GM19351 (cell line): Measurements from ENCODE around the gene TMIGD2.

ENCODE experiments used
- ATAC-seq: cut with Tn5 transposase; IDR thresholded peaks from one replicate; pipeline ENCODE4 v1.9.1; 2021; ENCODE audit warnings: mild to moderate bottlenecking, moderate library complexity; ENCODE audit not compliant: unreplicated experiment

Gene TMIGD2

DNA sequence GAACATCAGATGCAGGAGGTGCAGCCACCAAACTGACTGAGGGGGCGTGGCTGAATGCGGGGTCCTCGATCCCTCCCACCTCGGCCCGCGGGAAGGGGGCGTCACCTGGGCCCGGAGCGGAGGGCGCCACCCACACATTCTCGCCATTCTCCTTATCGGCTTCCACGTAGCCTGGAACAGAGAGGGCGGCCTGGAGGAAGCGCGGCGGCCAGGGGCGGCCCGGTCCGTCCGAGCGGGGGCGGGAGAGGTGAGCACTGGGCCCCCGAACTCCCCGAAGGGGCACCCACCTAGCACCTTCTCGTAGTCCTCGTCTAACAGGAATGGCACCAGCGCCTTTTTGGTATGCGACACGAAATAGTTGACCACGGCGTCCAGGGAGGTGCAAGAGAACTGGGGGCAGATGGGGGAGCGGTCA lies 24.7 kb upstream of the TMIGD2 start:
- ATAC-seq, result no peak

DNA sequence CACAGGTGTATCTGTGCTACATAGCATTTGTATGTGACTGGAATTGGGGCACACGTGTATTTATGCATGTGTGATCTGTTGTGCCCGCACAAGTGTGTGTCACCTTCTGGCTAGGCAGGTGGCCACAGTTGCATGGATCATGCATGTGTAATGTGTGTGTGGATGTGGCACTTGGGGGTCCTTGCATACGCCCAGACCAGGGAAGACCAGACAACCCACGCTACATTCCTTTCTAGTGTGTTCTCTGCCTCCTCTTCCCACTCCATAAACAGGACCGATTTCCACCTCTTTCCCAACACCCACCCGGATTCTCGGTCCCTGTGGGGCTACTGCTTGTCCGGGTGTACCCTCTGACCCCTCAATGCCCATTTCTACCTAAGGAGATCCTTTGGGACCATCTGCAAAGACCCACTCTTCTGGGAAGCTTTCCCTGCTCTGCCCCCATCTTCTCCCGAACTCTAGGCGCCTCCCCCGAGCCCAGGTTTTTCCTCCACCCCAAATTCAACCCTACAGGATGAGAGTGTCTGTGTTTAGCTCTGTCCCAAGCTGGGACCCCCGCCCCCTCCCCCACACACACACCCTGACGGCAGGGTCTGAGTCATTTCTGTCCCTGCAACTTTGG lies 24.1 kb upstream of the TMIGD2 start:
- no peak for ATAC-seq

DNA sequence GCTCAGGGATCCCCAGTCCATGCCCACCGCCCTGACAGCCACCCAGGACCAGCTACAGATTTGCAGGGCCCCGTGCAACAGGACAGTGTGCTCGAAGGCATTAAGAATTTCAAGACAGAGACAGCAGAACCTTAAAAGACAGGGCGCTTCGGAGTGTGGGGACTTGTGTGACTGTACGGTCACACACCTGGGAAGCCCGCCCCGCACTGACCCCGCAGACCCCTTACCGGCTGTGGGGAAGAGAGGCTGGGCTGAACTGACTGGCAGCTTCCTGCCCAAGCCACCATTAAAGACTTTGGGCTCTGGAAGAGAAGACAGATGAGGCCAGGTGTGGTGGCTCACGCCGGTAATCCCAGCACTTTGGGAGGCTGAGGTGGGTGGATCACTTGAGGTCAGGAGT lies 22.0 kb upstream of the TMIGD2 start:
- no peak for ATAC-seq

DNA sequence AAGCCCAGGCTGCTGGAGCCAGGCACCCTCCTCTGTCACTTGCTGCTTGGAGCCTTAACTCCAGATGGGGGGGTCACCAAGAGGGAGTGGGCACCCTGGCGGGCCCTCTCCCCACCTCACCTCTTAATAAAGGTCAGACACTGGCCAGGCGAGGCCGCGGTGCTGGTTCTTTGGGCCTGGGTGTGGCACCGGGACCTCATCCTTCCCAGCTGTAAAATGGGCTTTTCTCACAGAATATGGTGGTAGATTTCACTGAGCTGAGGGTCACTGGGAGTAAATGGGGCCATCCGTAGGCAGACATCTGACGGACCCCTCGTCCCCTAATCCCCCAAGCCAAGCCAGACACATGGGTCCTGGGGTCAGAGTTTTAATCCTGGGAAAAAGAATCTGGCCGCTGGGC lies 21.5 kb upstream of the TMIGD2 start:
- ATAC-seq, result no peak

DNA sequence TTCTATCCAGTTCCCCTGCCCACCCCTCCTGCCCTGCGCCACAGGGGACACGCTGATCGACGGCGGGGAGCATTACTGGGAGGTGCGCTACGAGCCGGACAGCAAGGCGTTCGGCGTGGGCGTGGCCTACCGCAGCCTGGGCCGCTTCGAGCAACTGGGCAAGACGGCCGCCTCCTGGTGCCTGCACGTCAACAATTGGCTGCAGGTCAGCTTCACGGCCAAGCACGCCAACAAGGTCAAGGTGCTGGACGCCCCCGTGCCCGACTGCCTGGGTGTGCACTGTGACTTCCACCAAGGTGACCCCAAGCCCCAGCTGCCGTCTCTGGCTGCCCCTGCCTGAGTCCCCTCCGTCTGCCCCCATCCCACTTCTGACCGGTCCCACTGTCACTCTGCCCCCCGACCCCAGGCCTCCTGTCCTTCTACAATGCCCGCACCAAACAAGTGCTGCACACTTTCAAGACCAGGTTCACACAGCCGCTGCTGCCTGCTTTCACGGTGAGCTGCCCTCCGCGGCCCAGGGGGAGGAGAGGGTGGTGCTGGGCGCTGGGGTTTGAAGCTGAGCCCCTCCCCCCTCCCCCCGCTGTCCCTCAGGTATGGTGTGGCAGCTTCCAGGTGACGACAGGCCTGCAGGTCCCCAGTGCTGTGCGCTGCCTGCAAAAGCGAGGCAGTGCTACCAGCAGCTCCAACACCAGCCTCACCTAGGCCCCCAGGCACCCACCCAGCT lies 20.9 kb upstream of the TMIGD2 start:
- no peak for ATAC-seq

DNA sequence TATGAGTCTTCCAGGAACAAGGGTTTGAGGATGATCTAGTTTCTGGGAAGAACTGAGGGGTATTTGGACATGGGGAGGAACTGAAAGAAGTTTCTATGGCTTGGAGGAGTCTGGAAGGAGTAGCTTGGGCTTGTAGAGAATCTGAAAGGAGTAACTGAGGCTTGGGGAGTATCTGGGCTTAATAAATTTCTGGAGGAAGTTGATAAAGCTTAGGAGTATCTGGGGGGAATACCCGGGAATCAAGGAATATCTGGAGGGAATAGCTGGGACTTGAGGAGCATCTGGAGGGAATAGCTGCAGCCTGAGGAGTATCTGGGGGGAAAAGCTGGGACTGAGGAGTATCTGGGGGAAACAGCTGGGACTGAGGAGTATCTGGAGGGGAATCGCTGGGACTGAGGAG lies 18.2 kb upstream of the TMIGD2 start:
- no peak for ATAC-seq

DNA sequence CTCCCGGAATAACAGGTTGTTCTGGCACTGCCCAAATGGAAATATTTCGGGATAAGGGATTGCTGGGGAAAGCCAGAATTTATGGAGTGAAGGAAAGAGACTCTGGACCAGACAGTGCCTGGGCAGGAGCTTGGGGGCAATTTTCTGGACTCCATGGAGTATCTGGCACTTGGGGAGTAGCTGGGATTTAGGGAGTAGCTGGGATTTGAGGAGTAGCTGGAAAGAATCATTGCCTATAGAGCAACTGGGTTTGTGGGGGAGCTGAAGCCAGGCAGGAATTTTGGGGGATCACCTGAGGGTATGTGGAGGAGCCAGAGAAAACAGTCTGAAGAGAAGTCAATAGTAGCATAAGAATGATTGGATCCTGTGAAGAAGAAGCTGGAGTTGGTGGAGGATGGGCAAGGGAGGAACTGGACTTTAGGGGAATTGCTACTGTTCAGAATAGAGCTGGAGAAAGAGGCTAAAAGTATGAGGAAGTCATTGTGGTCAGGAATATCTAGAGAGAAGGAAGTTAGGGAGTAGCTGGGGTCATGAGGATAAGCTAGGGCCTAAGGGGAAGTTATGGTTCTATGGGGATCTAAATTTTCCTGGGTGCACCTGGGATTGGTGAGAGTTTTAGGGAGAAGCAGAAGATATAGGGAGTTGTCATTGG lies 17.0 kb upstream of the TMIGD2 start:
- no peak for ATAC-seq

DNA sequence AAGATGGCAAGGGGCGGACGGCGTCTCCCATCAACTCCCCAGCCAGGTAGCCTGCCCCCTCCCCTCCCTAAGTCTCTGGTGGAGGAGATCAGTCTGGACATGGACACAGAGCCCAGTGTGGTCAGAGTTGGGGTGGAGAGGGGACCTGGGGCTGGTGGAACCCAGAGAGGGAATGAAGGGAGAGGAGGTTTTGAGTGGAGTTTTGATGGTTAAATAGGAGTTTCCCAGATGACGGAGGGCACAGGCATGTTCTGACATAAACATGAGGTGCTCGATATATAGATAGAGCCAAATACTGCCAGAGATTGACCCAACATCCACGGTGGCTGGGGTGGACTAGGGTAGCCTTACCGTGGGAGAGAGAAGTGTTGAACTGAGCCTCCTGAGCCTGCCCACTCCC lies 16.3 kb upstream of the TMIGD2 start:
- no peak for ATAC-seq

DNA sequence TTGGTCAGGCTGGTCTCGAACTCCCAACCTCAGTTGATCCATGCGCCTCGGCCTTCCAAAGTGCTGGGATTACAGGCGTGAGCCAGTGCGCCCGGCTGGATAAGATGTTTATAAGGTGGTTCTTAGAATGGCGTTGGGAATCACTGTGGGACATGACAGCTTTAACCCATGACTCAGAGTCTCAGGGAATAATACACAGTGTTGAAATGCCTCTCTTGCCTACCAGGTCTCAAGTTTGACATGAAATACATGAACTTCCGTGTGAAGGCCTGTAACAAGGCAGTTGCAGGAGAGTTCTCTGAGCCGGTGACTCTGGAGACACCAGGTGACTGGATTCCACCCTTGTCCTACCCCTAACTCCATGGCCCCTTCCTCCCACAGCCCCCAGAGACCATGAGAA lies 14.8 kb upstream of the TMIGD2 start:
- ATAC-seq, result no peak

DNA sequence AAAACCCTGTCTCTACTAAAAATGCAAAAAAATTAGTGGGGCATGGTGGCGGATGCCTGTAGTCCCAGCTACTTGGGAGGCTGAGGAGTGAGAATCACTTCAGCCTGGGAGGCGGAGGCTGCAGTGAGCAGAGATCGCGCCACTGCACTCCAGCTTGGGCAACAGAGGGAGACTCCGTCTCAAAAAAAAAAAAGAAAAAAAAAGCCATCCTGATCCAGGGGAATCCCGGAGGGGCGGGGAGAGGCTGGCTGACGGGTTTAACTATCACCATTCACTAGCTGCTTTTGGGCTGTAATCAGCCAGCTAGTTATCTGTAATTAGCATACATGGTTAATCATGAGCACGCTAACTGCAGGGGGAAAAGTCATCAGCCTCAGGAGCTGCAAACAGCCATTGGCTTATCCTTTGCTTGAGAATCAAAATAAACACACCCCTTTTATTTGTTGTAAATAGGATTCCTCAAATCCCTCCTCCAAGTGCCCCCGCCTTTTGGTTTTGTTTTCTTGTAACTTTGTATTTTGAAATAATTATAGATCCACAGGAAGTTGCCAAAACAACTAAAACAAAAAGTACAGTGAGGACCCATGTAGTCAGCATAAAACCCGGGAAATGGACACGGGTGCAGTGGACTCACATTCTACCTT lies 11.8 kb upstream of the TMIGD2 start:
- no peak for ATAC-seq

DNA sequence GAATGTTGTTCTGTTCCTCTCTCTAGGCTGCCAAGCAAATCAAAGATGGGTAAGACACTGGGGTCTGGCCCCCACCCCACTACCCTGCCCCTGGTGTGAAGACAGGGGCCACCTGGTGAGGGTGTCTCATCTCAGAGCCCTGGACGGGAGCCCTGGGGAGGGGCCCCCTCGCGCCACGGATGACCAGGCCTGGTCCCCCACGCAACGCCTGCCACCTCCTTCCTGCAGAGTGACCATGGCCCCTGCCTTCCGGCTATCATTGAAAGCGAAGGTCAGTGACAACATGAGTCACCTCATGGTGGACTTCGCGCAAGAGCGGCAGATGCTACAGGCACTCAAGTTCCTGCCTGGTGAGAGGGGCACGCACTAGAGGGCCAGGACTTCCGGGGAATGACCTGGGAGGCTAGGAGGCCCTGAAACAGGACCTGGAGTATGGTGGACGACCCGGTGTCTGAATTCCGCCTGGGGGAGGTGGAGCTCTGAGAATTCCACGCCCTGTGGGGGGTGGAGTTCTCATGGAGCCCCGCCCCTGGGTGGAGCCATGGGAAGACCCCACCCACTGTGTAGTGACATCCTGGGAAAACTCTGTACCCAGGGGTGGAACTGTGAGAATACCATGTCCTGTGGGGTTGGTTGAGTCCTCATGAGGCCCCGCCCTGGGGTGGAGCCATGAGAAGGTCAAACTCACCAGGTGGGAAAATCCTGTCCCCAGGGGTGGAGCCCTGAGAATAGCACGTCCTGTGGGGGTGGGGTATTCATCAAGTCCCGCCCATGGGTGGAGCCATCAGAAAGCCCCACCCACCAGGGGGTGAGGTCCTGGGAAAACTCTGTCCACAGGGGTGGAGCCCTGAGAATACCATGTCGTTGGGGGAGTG lies 8.3 kb upstream of the TMIGD2 start:
- no peak for ATAC-seq

DNA sequence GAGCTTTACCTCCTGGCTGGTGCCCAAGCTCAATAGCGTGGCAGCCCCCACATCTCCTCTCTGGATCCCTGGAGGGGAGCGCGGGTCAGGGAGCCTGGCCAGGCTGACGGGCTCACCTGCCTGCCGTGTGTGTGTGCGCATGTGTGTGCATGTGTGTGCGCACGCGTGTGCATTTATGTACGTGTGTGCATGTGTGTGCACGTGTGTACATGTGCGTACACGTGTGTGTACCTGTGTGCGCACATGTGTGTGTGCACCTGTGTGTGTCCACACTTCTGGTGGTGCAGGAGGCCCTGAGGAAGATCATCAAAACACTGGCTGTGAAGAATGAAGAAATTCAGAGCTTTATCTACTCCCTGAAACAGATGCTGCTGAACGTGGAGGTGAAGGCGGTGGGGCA lies 3.5 kb upstream of the TMIGD2 start:
- no peak for ATAC-seq

DNA sequence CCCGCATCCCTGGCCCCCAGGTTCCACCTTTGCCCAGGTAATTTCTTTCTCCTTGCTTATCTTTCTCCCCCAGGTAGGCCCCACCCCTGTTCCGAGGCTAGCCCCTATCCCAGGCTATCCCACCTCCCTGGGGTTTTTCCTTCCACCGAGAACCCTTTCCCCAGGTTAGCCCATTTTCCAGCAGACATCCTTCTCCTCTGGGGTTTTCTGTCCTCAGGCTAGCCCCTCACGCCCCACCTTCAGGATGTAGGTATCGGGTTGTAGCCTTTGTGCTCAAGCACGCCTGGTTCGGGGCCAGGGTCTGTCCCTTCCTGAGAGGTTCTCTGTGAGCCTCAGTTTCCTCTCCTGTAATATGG lies 3.0 kb upstream of the TMIGD2 start:
- ATAC-seq, result no peak

DNA sequence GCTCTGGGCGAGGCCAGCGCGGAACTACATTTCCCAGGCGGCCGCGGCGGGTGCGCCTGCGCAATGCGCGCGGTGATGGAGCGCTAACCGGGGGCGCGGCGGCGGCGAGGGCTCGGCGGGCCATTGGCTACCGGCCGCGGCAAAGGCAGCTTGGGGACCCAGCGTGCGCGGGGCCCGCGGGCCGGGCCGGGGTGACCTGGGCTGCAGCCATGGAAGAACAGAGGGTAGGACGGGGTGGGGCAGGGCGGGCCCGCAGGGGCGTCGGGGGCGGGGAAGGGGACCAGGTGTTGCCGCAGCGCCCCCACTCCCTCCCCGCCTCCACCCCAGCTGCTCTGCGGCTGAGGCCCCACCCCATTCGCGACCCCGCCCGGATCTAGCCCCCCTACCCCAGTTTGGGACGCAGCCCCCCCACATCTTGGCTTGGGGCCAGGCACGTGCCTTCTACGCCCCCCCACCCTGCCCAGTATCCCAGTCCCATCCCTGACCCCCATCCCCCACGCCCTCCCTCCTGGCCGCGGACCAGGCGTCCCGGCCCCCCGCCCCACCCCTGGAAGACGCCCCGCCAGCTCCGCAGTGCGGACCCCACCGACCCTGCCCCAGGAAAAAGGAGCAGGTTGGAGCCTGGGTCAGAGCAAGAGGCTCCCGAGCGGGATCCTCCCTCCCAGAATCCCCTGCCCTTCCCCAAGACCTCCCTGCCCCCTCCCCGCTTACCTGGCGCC lies 2.5 kb upstream of the TMIGD2 start, which contains the start of gene FSD1:
Gene FSD1 (plus strand): TSS at position 61 of the 719 bp plus-strand sequence. CDS start 149 bp downstream, at position 210.
- no peak for ATAC-seq

DNA sequence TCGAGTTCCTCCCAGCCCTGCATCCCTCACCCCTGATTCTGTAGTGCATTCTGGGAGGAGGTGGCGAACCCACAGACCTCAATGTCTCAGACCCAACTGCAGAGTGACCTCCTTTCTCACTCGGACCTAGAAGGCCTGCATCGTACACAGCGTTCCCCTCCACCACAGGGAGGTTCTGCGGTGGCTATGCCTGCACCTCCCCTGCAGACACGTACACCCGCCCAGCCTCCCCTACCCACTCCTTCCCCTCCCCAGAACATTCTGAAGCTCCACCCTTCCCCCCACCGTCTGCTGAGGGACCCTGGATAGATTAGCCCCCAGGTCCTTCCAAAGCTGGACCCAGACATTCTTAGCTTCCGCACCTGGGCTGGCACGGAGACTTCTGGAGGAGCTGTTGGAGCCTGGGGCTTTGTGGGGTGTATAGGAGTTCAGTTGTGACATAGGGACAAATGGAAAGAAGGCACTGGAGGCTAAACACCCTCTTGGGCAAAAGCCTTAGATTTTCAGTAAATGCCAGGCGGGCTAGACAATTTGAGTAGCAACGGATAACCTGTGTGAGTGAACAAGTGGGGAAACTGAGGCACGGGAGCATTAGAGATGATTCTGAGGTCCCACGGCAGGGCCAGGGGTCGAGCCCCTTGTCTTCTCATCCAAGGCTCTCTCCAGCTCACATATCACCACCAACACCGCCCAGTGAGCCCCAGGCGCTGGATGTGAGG lies 1.8 kb upstream of the TMIGD2 start:
- ATAC-seq, result no peak

DNA sequence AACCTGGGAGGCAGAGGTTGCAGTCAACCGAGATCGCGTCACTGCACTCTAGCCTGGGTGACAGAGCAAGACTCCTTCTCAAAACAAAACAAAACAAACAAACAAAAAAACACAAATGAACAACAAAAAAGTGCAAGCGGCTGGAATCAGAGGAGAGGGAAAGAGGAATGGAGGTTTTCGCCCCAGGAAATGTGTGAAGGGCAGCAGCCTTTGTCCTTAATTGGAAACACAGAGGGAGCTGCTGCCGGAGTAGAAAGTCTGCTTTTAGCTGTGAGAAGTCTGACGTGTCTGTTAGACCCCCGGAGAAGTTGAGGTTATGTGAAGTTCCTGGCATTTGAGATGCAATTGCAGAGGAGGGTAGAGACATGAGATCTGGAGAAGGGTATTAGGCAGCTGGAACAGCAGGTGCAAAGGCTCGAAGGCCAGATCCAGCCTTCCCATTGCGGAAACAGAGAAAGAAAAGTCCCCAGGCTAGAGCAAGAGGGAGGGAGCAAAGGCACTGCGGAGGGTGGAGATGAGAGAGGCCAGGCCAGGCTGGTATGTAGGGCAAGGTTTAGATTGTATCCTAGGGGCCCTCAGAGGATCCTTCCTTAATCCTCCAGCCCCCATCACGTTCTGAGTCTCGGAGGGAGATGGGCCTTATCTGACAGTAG lies 473 bp downstream of the TMIGD2 start:
- no peak for ATAC-seq

DNA sequence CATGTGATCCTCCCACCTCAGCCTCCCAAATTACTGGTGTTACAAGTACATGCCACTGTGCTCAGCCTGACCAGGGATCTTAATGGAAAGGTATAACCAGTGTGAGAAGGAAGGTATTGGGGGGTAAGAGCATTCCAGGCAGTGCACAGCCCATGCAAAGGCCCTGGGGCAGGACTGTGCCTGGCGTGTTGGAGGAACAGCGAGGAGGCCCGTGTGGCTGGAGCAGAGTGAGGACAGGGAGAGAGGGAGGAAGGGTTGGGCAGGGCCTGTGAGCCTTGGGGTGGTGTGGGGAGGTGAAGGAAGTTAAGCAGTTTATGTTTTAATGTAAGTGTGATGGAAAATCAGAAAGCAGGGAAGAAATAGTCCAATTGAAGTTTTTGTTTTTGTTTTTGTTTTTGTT lies 1.6 kb downstream of the TMIGD2 start:
- ATAC-seq, result no peak

DNA sequence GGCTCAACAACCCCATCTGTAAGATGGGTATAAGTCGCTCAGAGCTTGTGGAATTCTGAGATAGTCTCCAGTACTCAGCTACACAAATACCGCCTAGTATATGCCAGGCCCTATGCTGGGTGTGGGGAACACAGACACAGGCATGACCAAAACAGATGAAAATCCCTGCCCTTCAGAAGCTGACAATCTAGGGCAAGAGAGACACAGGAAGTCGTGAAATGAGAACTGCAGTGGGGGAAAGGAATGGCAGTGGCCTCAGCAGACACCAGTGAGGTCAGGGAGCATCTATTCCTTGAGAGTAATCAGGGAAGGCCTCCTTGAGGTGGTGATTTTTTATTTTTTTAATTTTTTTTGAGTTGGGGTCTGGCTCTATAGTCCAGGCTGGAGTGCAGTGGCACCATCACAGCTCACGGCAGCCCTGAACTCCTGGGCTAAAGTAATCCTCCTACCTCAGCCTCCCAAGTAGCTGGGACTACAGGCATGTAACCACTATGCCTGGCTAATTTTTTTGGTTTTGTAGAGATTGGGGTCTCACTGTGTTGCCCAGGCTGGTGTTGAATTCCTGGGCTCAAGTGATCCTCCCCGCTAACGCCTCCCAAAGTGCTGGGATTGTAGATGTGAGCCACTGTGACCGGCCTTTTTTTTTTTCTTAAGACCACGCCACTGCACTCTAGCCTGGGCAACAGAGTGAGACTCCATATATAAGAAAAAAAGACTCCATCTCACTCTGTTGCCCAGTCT lies 3.2 kb downstream of the TMIGD2 start:
- ATAC-seq, result no peak
